Body of pancreas (tissue), 4 donors: ENCODE results near the gene ARHGAP30. TPM values are rescaled to one million over a fixed set of nuclear protein-coding genes. Genes with fewer than 3 reads are reported as not detected.

Source experiments
- ATAC-seq: fragments of 150-250 bp; one replicate; pipeline ENCODE4 v1.9.1; 2016
- DNase-seq, 4 donors: peaks; one replicate each; pipeline ENCODE4 v3.0.0-alpha.2; 2019
- H3K27ac ChIP-seq, 4 donors: fragments of 200-600 bp; sonication (generic); 1 replicate in 3 of 4; 2 replicates in 1 of 4; pipeline versions ENCODE4 v1.5.1 to v1.6.1; 2016 to 2019; ENCODE audit warnings: mild to moderate bottlenecking in 1 of 4, mixed read lengths in 1 of 4, moderate library complexity in 1 of 4
- H3K27me3 ChIP-seq, 2 donors: fragments of 200-600 bp; sonication (generic); one replicate each; pipeline ENCODE4 v1.6.0; 2016; ENCODE audit warnings: mild to moderate bottlenecking in 1 of 2
- H3K36me3 ChIP-seq, 2 donors: fragments of 200-600 bp; sonication (generic); replicated peaks in 1 of 2; 2 replicates each; pipeline ENCODE4 v1.5.1; 2016; ENCODE audit warnings: low read depth in 2 of 2; ENCODE audit not compliant: insufficient read depth in 1 of 2
- H3K4me1 ChIP-seq: fragments of 200-600 bp; sonication (generic); one replicate; pipeline ENCODE4 v1.6.0; 2016
- H3K4me3 ChIP-seq, 2 donors: fragments of 200-600 bp; sonication (generic); 1 replicate in 1 of 2; 2 replicates in 1 of 2; pipeline ENCODE4 v1.5.1; 2016 to 2019
- H3K9me3 ChIP-seq, 3 donors: fragments of 200-600 bp; sonication (generic); 1 replicate in 2 of 3; 2 replicates in 1 of 3; pipeline ENCODE4 v1.5.1; 2016
- CTCF ChIP-seq, 7 experiments: fragments of 450-650 bp in 4 of 7; fragments of 200-600 bp in 3 of 7; sonication (generic) in 3 of 7; IDR thresholded peaks; one replicate each; pipeline ENCODE4 v1.5.1; 2016 to 2019; ENCODE audit warnings: antibody characterized with exemption in 7 of 7
- POLR2A ChIP-seq, 3 donors: fragments of 450-650 bp; IDR thresholded peaks; one replicate each; pipeline ENCODE4 v1.6.1; 2016; ENCODE audit warnings: antibody characterized with exemption in 3 of 3, mild to moderate bottlenecking in 2 of 3
- WGBS, 2 donors: methylation state at CpG; one replicate each; pipeline ENCODE4 v1.1.5; 2017; 5-methylcytosine and 5-hydroxymethylcytosine counted together
- intact Hi-C: fragments of 100-400 bp; cut with DNase I; formaldehyde crosslinking; loops from one replicate; pipeline ENCODE4 v1.15.1; 2023
- total RNA-seq, 2 donors: library from RNA; depleted of rRNA; stranded (reverse); fragments of >200 nt; gene quantifications; one replicate each; pipeline ENCODE4 v1.1.0, GENCODE V29; 2016

Gene ARHGAP30
- total RNA-seq, 2 donors from 2014 or later, result 3.1 to 4.9 TPM

GRCh38 chr1:161006563-161006962, 63.1 kb downstream of the ARHGAP30 start:
- no peaks in the 10 kb centered on the region for H3K27me3 ChIP-seq
- 85 to 86% methylated on average over 8 of the region's 8 CpGs for WGBS, 2 donors
- ATAC-seq (no peak), DNase-seq (no peak)
- TF ChIP-seq POLR2A (IDR thresholded peaks at IDR 0.05) (no peak), CTCF (IDR thresholded peaks at IDR 0.05) (no peak)
- H3K4me1 ChIP-seq, result peaks cover 16% of the 10 kb centered on the region
- H3K36me3 ChIP-seq, result no peaks in the 10 kb centered on the region
- H3K27ac ChIP-seq, result no peak overlapping the region
- no peaks in the 10 kb centered on the region for H3K9me3 ChIP-seq
- no peak overlapping the region for H3K4me3 ChIP-seq
- intact Hi-C loops, result no loop called here

- no peaks in the 10 kb centered on the region for H3K9me3 ChIP-seq
- WGBS, 2 donors, result 77 to 79% methylated on average over 5 of the region's 5 CpGs
- intact Hi-C loops, result no loop called here
- no peak for DNase-seq
- no peak overlapping the region for H3K4me3 ChIP-seq
- no peak overlapping the region for H3K27ac ChIP-seq
- peaks cover 15 to 19% of the 10 kb centered on the region in 2 donors for H3K36me3 ChIP-seq
- no peak for ATAC-seq
- no peak for TF ChIP-seq CTCF (IDR thresholded peaks at IDR 0.05)
- TF ChIP-seq POLR2A (IDR thresholded peaks at IDR 0.05), result no peak
- H3K4me1 ChIP-seq, result peaks cover 10% of the 10 kb centered on the region
- H3K27me3 ChIP-seq, result no peaks in the 10 kb centered on the region
These were observed 68.2 kb downstream of the ARHGAP30 start for GRCh38 chr1:161001525-161001924.

GRCh38 chr1:161000736-161001480, 68.8 kb downstream of the ARHGAP30 start:
- no peak for DNase-seq
- Histone ChIP-seq H3K4me3 (no peak overlapping the region), H3K9me3 (no peaks in the 10 kb centered on the region), H3K36me3 (peaks cover 15 to 19% of the 10 kb centered on the region in 2 donors), H3K27ac (no peak overlapping the region), H3K27me3 (no peaks in the 10 kb centered on the region), H3K4me1 (peaks cover 8% of the 10 kb centered on the region)
- TF ChIP-seq CTCF (IDR thresholded peaks at IDR 0.05) (no peak), POLR2A (IDR thresholded peaks at IDR 0.05) (no peak)
- no peak for ATAC-seq
- WGBS, 2 donors, result 79 to 91% methylated on average over 6 to 11 of the region's 11 CpGs
- intact Hi-C loops, result no loop called here

GRCh38 chr1:160999376-160999775, 70.3 kb downstream of the ARHGAP30 start:
- no peak for TF ChIP-seq POLR2A (IDR thresholded peaks at IDR 0.05)
- TF ChIP-seq CTCF (IDR thresholded peaks at IDR 0.05), result no peak
- Histone ChIP-seq H3K4me3 (no peak overlapping the region), H3K27me3 (no peaks in the 10 kb centered on the region), H3K36me3 (peaks cover 15 to 19% of the 10 kb centered on the region in 2 donors), H3K27ac (no peak overlapping the region), H3K4me1 (peaks cover 8% of the 10 kb centered on the region), H3K9me3 (no peaks in the 10 kb centered on the region)
- DNase-seq, result no peak
- intact Hi-C loops, result loop anchor here (10.0 kb wide), 1 partner anchor 95 kb away; the partner anchor contains the start of gene KLHDC9
- WGBS, 2 donors, result 85 to 87% methylated on average over 5 of the region's 5 CpGs
- no peak for ATAC-seq
